Astrocyte (in vitro differentiated cells and primary cell): ENCODE measurements around the gene HOXB1. TPM values are rescaled to one million over a fixed set of nuclear protein-coding genes. Genes with fewer than 3 reads are reported as not detected.

ENCODE experiments used
- DNase-seq: peaks from one replicate; pipeline ENCODE4 v3.0.0-alpha.2; 2010; ENCODE audit warnings: low read depth
- FAIRE-seq: peaks from 2 replicates; lab custom pipeline; 2011; peaks lifted over from hg19 to GRCh38; lab: Jason Lieb, UNC
- H2AFZ ChIP-seq: 2 replicates; pipeline ENCODE4 v1.6.0; 2012; ENCODE audit warnings: low read depth, low read length, inconsistent platforms
- H3K27ac ChIP-seq: 2 replicates; pipeline ENCODE4 v1.5.1; 2011; ENCODE audit warnings: low read depth, low read length, inconsistent platforms
- H3K27me3 ChIP-seq: 2 replicates; pipeline ENCODE4 v1.6.0; 2011; ENCODE audit warnings: low read length, inconsistent platforms; ENCODE audit not compliant: insufficient read depth
- H3K36me3 ChIP-seq: 2 replicates; pipeline ENCODE4 v1.5.1; 2011; ENCODE audit warnings: low read length, inconsistent platforms; ENCODE audit not compliant: insufficient read depth
- H3K4me1 ChIP-seq: 2 replicates; pipeline ENCODE4 v1.5.1; 2011; ENCODE audit warnings: low read length, inconsistent platforms; ENCODE audit not compliant: insufficient read depth
- H3K4me2 ChIP-seq: 2 replicates; pipeline ENCODE4 v1.6.0; 2012; ENCODE audit warnings: low read length, inconsistent platforms
- H3K4me3 ChIP-seq: 2 replicates; pipeline ENCODE4 v1.5.1; 2011; ENCODE audit warnings: low read depth, mild to moderate bottlenecking, low read length, inconsistent platforms; ENCODE audit not compliant: insufficient read depth
- H3K79me2 ChIP-seq: 2 replicates; pipeline ENCODE4 v1.6.0; 2012; ENCODE audit warnings: mild to moderate bottlenecking, low read length, inconsistent platforms; ENCODE audit not compliant: insufficient read depth
- H3K9ac ChIP-seq: 2 replicates; pipeline ENCODE4 v1.6.0; 2012; ENCODE audit warnings: mild to moderate bottlenecking, low read length, inconsistent platforms
- H3K9me3 ChIP-seq: 2 replicates; pipeline ENCODE4 v1.5.1; 2012; ENCODE audit warnings: low read depth, mild to moderate bottlenecking, low read length, inconsistent platforms; ENCODE audit not compliant: insufficient read depth
- H4K20me1 ChIP-seq: 2 replicates; pipeline ENCODE4 v1.6.0; 2012; ENCODE audit warnings: low read length, inconsistent platforms; ENCODE audit not compliant: insufficient read depth
- H3K27ac Mint-ChIP-seq: one replicate; pipeline ENCODE4 v1.8.0; 2021; ENCODE audit warnings: mild to moderate bottlenecking, mixed read lengths; ENCODE audit not compliant: unreplicated experiment
- H3K27me3 Mint-ChIP-seq: one replicate; pipeline ENCODE4 v1.8.0; 2021; ENCODE audit warnings: low read depth, mixed read lengths; ENCODE audit not compliant: unreplicated experiment
- H3K36me3 Mint-ChIP-seq: one replicate; pipeline ENCODE4 v1.8.0; 2021; ENCODE audit warnings: low read depth, mixed read lengths; ENCODE audit not compliant: unreplicated experiment
- H3K4me1 Mint-ChIP-seq: one replicate; pipeline ENCODE4 v1.8.0; 2021; ENCODE audit warnings: low read depth, mixed read lengths; ENCODE audit not compliant: unreplicated experiment
- H3K4me3 Mint-ChIP-seq: one replicate; pipeline ENCODE4 v1.8.0; 2021; ENCODE audit warnings: mild to moderate bottlenecking, moderate library complexity, mixed read lengths; ENCODE audit not compliant: unreplicated experiment
- H3K9me3 Mint-ChIP-seq: one replicate; pipeline ENCODE4 v1.8.0; 2021; ENCODE audit warnings: mild to moderate bottlenecking, mixed read lengths; ENCODE audit not compliant: unreplicated experiment
- EZH2 ChIP-seq: IDR thresholded peaks from 2 replicates; pipeline ENCODE4 v1.6.1; 2012; ENCODE audit warnings: mild to moderate bottlenecking, low read length, inconsistent platforms; ENCODE audit not compliant: insufficient read depth
- total RNA-seq: library from RNA; stranded (reverse); gene quantifications from 2 replicates; pipeline ENCODE4 v1.2.1, GENCODE V29; 2021
- TF ChIP-seq, protein P1 (sequence below): IDR thresholded peaks from 2 replicates; pipeline ENCODE4 v1.5.1; 2011; ENCODE audit warnings: low read depth, mild to moderate bottlenecking, inconsistent platforms, low read length, moderate library complexity; ENCODE audit not compliant: insufficient read depth

HOXB1 gene
- total RNA-seq, 1 donor from 2014 or later = not detected

DNA sequence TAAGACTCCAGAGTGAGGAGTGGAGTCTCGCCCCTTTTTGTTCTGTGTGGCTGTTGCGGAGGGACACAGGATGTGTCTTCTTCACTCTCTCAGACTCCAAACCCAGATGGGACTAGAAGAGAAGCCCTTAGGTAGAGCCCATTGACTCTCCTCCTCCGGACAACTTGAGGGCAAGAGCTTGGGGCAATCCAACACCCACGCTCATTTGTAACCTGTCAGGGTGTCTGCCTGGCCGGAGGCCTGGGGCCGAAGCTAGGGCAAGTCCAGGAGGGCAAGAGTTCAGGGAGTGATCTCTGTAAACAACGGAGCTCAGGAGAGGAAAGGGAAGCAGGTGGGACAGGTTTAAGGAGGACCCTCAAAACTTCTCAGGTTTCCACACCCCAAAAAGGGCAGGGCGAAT, 1.4 kb upstream of the HOXB1 start:
- Mint-ChIP-seq H3K4me1 (no peaks in the 10 kb centered on the region), H3K4me3 (no peak overlapping the region), H3K36me3 (peaks cover 2% of the 10 kb centered on the region), H3K9me3 (peaks cover 7% of the 10 kb centered on the region), H3K27ac (no peak overlapping the region), H3K27me3 (peaks cover 85% of the 10 kb centered on the region)
- Histone ChIP-seq H4K20me1 (no peaks in the 10 kb centered on the region), H3K27ac (no peak overlapping the region), H3K79me2 (no peaks in the 10 kb centered on the region), H3K36me3 (no peaks in the 10 kb centered on the region), H3K4me1 (peaks cover 4% of the 10 kb centered on the region), H3K27me3 (peaks cover 25% of the 10 kb centered on the region), H3K9me3 (no peaks in the 10 kb centered on the region), H2AFZ (no peak overlapping the region), H3K4me2 (no peak overlapping the region), H3K9ac (no peak overlapping the region), H3K4me3 (no peak overlapping the region)
- FAIRE-seq = no peak
- no peak for TF ChIP-seq EZH2
- TF ChIP-seq, protein P1, sequence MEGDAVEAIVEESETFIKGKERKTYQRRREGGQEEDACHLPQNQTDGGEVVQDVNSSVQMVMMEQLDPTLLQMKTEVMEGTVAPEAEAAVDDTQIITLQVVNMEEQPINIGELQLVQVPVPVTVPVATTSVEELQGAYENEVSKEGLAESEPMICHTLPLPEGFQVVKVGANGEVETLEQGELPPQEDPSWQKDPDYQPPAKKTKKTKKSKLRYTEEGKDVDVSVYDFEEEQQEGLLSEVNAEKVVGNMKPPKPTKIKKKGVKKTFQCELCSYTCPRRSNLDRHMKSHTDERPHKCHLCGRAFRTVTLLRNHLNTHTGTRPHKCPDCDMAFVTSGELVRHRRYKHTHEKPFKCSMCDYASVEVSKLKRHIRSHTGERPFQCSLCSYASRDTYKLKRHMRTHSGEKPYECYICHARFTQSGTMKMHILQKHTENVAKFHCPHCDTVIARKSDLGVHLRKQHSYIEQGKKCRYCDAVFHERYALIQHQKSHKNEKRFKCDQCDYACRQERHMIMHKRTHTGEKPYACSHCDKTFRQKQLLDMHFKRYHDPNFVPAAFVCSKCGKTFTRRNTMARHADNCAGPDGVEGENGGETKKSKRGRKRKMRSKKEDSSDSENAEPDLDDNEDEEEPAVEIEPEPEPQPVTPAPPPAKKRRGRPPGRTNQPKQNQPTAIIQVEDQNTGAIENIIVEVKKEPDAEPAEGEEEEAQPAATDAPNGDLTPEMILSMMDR = no peak
- DNase-seq = no peak

DNA sequence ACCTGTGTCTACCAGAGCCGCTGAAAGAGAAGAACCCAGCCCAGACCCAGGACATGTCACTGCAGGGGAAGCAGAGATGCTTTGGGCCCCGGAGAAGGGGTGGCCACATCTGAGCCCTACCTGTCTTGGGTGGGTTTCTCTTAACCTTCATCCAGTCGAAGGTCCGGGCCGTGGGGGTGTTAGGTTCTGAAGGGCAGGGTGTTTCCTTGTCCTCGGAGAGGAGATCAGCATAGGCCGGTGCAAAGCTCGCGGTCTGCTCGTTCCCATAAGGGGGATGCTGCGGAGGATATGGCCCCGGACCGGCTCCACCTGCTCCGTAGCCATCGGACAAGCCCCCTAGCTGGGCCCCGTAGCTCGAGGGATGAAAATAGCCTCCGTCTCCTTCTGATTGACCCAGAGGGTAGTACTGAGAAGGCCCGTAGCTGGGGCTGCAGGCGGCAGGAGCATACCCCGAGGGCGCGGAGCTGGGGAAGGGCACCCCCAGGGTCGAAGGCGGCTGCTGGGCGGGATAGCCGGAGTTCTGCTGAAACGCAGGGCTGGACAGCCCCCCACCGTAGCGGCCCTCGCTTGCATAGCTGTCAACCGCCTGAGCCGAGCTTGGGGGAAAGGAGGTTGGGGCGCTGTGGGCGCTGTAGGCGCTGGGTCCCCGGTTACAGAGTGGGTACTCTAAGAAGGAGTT, 464 bp downstream of the HOXB1 start:
- no peak overlapping the region for H3K9ac ChIP-seq
- H3K27ac ChIP-seq = no peak overlapping the region
- DNase-seq (no peak), FAIRE-seq (no peak)
- H4K20me1 ChIP-seq = no peaks in the 10 kb centered on the region
- H3K4me1 Mint-ChIP-seq = no peaks in the 10 kb centered on the region
- H3K4me3 Mint-ChIP-seq = no peak overlapping the region
- peaks cover 7% of the 10 kb centered on the region for H3K9me3 Mint-ChIP-seq
- peaks cover 38% of the 10 kb centered on the region for H3K27me3 ChIP-seq
- H3K4me1 ChIP-seq = peaks cover 4% of the 10 kb centered on the region
- H3K79me2 ChIP-seq = no peaks in the 10 kb centered on the region
- H3K4me2 ChIP-seq = no peak overlapping the region
- no peak overlapping the region for H2AFZ ChIP-seq
- no peaks in the 10 kb centered on the region for H3K9me3 ChIP-seq
- H3K36me3 Mint-ChIP-seq = peaks cover 3% of the 10 kb centered on the region
- peaks cover 86% of the 10 kb centered on the region for H3K27me3 Mint-ChIP-seq
- no peak overlapping the region for H3K27ac Mint-ChIP-seq
- no peak overlapping the region for H3K4me3 ChIP-seq
- TF ChIP-seq, protein P1 = no peak
- peak; percentile 52 for TF ChIP-seq EZH2
- no peaks in the 10 kb centered on the region for H3K36me3 ChIP-seq

DNA sequence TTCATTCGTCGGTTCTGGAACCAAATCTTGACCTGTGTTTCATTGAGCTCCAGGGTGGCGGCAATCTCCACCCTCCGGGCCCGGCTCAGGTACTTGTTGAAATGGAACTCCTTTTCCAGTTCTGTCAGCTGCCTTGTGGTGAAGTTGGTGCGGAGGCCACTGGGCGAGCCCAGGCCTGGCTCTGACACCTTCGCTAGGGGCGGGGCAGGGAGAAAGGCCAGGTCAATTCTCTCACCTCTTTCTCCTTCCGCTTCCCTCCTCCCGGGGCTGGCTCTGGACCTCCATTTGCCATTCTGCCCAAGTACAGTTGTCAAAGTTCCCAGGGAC, 1.2 kb downstream of the HOXB1 start:
- Mint-ChIP-seq H3K36me3 (peaks cover 3% of the 10 kb centered on the region), H3K27ac (no peak overlapping the region), H3K4me3 (no peak overlapping the region), H3K27me3 (peaks cover 90% of the 10 kb centered on the region), H3K9me3 (peaks cover 6% of the 10 kb centered on the region), H3K4me1 (no peaks in the 10 kb centered on the region)
- peaks cover 43% of the 10 kb centered on the region for H3K27me3 ChIP-seq
- H3K9ac ChIP-seq = no peak overlapping the region
- H3K9me3 ChIP-seq = no peaks in the 10 kb centered on the region
- H3K4me3 ChIP-seq = no peak overlapping the region
- no peak overlapping the region for H2AFZ ChIP-seq
- no peaks in the 10 kb centered on the region for H3K79me2 ChIP-seq
- DNase-seq = no peak
- H3K36me3 ChIP-seq = no peaks in the 10 kb centered on the region
- H3K27ac ChIP-seq = no peak overlapping the region
- peaks cover 4% of the 10 kb centered on the region for H3K4me1 ChIP-seq
- TF ChIP-seq, protein P1 = no peak
- TF ChIP-seq EZH2 = no peak
- no peaks in the 10 kb centered on the region for H4K20me1 ChIP-seq
- no peak for FAIRE-seq
- H3K4me2 ChIP-seq = no peak overlapping the region
